Raji (cell line): ENCODE measurements around the gene TSPAN4.

ENCODE experiments used
- POLR2A ChIP-seq: IDR thresholded peaks from 2 replicates; pipeline ENCODE4 v1.6.1; 2011; ENCODE audit warnings: low read depth, low read length, control low read depth; ENCODE audit not compliant: insufficient read depth

Gene TSPAN4

DNA sequence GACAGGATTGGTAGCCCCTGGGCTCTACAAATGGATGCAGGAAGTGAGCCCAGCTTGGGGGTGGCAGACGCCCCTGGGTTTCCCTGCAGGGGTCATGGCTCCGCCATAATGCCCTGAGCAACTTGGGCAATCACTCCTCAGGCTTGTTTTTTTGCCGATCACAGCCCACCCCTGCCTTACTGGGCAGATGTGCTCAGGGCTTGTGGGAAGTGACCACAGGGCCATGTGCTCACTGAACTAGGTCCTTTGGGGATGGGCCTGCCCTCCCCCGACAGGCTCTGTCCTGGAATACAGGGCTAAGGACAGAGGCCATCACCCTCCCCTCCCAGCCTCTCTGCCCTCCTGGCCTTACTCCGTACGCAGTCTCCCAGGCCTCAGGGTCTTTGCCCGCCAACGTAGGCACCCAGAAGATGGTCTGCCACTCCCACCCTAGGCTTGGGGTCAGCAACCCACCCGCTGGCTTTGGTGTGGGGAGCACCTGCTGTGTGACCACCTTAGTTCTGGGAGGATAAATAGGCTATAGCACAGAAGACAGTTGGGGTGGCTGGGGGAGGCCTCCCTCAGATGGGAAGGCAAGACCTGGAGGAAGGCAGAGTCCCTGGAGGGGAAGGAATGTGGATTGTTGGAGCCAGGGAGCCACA, 29.1 kb upstream of the TSPAN4 start:
- TF ChIP-seq POLR2A = no peak

DNA sequence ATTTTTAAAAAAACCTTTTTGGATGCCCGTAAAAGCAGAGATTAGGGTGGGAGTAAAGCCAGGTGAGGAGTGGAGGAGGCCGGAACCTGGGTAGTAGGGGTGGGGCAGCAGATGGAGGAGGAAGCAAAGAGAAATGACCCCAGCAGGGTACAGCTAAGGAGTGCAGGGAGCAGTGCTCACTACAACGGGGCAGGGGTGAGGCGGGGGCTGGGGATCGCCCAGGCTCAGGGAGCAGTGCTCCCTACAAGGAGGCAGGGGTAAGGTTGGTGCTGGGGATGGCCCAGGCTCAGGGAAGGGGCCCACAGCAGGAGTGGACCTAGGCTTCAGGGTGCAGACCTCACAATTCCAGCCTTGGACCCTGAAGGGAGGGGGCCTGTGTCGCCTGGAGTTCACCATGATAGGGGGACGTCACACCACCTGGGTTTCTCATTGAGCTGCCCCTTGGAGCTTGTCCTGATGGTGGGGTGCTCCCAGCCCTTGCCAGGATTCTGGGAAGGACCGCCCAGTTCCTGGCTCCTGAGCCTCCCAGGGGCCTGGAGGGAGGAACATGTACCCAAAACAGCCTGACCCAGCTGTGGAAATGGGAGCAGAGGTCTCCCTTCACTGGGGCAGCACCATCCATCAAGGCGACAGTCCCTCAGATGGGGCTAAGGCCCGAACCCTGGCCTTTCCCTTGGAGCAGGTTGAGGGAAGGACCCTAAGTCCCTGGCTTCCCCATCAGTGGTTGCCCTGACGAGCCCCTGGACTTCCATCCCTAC, 26.8 kb upstream of the TSPAN4 start:
- TF ChIP-seq POLR2A = no peak

DNA sequence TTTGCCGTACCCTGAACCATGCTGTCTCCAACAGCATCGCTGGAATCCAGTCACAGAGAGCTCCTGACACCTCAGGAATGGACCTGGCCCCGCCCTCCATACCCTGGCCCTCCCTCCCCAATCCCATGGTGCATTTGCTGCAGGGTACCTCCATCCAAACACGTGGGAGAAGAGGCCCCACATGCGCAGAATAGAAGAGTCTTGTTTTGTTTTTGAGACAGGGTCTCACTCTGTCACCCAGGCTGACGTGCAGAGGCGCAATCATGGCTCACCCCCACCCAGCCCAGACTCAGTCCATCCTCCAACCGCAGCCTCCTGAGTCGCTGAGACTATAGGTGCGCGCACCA, 26.2 kb upstream of the TSPAN4 start:
- no peak for TF ChIP-seq POLR2A

GRCh38 chr11:818396-819128, 24.1 kb upstream of the TSPAN4 start, which contains the start of gene PNPLA2:
TSS of gene PNPLA2 (plus strand) at chr11:818914. CDS start at chr11:819719, 805 bp downstream.
- TF ChIP-seq POLR2A = no peak

GRCh38 chr11:819129-819931, 23.3 kb upstream of the TSPAN4 start:
- TF ChIP-seq POLR2A = peak; percentile 91

- no peak for TF ChIP-seq POLR2A
Observed at GRCh38 chr11:819943-820649, 22.6 kb upstream of the TSPAN4 start.

- TF ChIP-seq POLR2A = no peak
Observed at GRCh38 chr11:820655-821511, 21.8 kb upstream of the TSPAN4 start.

DNA sequence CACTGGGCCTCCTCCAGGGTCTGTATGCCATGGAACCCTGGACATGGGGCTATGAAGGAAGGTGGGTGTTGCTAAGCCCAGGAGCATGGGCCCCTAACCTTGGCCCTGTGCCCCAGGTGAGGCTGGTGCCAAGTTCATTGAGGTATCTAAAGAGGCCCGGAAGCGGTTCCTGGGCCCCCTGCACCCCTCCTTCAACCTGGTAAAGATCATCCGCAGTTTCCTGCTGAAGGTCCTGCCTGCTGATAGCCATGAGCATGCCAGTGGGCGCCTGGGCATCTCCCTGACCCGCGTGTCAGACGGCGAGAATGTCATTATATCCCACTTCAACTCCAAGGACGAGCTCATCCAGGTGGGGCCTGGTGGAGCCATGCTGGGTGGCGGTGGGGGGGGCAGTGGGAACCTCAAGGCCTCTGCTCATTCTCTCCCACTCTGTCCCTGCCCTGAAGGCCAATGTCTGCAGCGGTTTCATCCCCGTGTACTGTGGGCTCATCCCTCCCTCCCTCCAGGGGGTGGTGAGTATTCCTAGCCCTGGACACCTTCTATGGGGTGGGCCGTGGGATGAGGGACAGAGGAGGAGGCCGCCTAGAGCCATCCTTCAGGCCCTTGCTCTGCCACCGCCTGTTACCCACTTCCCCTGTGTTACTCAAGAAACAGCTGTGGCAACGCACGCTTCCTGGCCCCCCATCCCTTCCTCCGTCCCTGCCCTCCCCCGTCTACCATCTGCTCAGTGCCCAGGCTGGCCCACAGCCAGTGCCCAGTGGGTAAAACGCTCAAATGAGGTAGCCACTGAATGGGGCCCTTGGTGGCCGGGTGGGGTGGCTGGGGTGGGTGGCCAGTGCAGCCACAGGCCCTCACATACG, 20.9 kb upstream of the TSPAN4 start:
- no peak for TF ChIP-seq POLR2A

DNA sequence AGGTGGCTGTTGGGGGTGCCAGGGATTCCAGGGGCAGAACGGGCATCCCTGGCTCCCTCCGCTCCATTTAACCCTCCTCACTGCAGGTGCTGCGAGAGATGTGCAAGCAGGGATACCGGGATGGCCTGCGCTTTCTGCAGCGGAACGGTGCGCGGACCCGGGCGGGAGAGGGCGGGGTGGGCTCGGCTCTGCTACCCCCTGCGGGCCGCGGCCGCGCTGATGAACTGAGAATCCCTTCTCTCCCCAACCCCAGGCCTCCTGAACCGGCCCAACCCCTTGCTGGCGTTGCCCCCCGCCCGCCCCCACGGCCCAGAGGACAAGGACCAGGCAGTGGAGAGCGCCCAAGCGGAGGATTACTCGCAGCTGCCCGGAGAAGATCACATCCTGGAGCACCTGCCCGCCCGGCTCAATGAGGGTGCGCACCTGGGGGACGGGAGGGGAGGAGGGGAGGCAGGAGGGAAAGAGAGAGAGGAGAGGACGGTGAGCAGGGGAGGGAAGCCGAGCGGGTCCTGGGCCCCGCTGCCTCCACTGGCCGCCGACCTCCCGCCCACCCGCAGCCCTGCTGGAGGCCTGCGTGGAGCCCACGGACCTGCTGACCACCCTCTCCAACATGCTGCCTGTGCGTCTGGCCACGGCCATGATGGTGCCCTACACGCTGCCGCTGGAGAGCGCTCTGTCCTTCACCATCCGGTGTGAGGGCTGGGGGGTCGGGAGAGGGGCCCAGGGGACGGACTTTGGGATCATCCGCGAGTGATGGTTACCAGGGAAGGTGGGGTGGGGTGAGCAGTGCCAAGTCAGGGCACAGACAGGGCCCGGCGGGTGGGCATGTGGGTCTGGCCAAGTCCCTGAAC, 19.0 kb upstream of the TSPAN4 start:
- peak; percentile 4; the same call in 1 of the 2 replicates for TF ChIP-seq POLR2A

GRCh38 chr11:824292-824880, 18.3 kb upstream of the TSPAN4 start:
- TF ChIP-seq POLR2A = 0 out of 2 replicates have a peak, but pooled peaks have one; percentile 6

DNA sequence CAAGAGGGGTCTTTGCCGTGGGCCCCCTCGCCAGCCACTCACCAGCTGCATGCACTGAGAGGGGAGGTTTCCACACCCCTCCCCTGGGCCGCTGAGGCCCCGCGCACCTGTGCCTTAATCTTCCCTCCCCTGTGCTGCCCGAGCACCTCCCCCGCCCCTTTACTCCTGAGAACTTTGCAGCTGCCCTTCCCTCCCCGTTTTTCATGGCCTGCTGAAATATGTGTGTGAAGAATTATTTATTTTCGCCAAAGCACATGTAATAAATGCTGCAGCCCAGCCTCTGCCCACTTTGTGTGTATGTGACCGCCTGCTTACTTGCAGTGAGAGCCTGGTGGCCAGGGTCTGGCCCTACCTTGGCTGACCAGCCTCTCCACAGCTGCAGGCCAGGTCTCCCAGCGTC, 17.7 kb upstream of the TSPAN4 start:
- 0 out of 2 replicates have a peak, but pooled peaks have one; percentile 4 for TF ChIP-seq POLR2A

GRCh38 chr11:825366-826226, 17.1 kb upstream of the TSPAN4 start:
- TF ChIP-seq POLR2A = no peak
